Fibroblast of lung (primary cell): ENCODE measurements around the gene UNC79. TPM values are rescaled to one million over a fixed set of nuclear protein-coding genes. Genes with fewer than 3 reads are reported as not detected.

ENCODE experiments used
- DNase-seq, 2 donors: peaks; one replicate each; pipeline versions ENCODE4 v3.0.0 to v3.0.0-alpha.2; 2010; ENCODE audit warnings: low read depth in 2 of 2
- H2AFZ ChIP-seq: 2 replicates; pipeline ENCODE4 v1.5.1; 2012; ENCODE audit warnings: low read length, control low read depth, inconsistent platforms
- H3K27ac ChIP-seq: 2 replicates; pipeline ENCODE4 v1.5.1; 2011; ENCODE audit warnings: low read length, control low read depth; ENCODE audit not compliant: insufficient read depth
- H3K27me3 ChIP-seq: 2 replicates; pipeline ENCODE4 v1.5.1; 2011; ENCODE audit warnings: mild to moderate bottlenecking, low read length; ENCODE audit not compliant: control insufficient read depth, insufficient read depth
- H3K36me3 ChIP-seq: 2 replicates; pipeline ENCODE4 v1.5.1; 2011; ENCODE audit warnings: low read length; ENCODE audit not compliant: control insufficient read depth, insufficient read depth
- H3K4me1 ChIP-seq: 2 replicates; pipeline ENCODE4 v1.5.1; 2011; ENCODE audit warnings: low read length; ENCODE audit not compliant: control insufficient read depth, insufficient read depth; ENCODE audit errors: extremely low read depth
- H3K4me2 ChIP-seq: 2 replicates; pipeline ENCODE4 v1.5.1; 2011; ENCODE audit warnings: low read length, control low read depth; ENCODE audit not compliant: insufficient read depth; ENCODE audit errors: extremely low read depth
- H3K4me3 ChIP-seq, 4 experiments: fragments of 200-600 bp in 1 of 4; sonication (generic) in 1 of 4; replicated peaks in 1 of 4; 2 replicates each; pipeline ENCODE4 v1.5.1; 2011 to 2016; ENCODE audit warnings: low read length in 4 of 4, low read depth in 3 of 4, mild to moderate bottlenecking in 3 of 4, control low read depth in 2 of 4, inconsistent platforms in 1 of 4, mixed read lengths in 1 of 4; ENCODE audit not compliant: insufficient read depth in 1 of 4; ENCODE audit errors: control extremely low read depth in 1 of 4
- H3K79me2 ChIP-seq: 2 replicates; pipeline ENCODE4 v1.5.1; 2012; ENCODE audit warnings: mild to moderate bottlenecking, low read length, inconsistent platforms; ENCODE audit not compliant: control insufficient read depth, insufficient read depth
- H3K9ac ChIP-seq: 2 replicates; pipeline ENCODE4 v1.5.1; 2011; ENCODE audit warnings: mild to moderate bottlenecking, low read length, control low read depth; ENCODE audit not compliant: insufficient read depth
- H3K9me3 ChIP-seq: 2 replicates; pipeline ENCODE4 v1.5.1; 2012; ENCODE audit warnings: low read depth, low read length; ENCODE audit not compliant: control insufficient read depth, insufficient read depth
- H4K20me1 ChIP-seq: 2 replicates; pipeline ENCODE4 v1.5.1; 2011; ENCODE audit warnings: low read length; ENCODE audit not compliant: control insufficient read depth, insufficient read depth; ENCODE audit errors: extremely low read depth
- EZH2 ChIP-seq: IDR thresholded peaks from 2 replicates; pipeline ENCODE4 v1.5.1; 2012; ENCODE audit warnings: low read length, control low read depth, mild to moderate bottlenecking; ENCODE audit errors: missing control alignments
- polyA plus RNA-seq, 2 donors: library from polyadenylated mRNA; depleted of rRNA in 1 of 2; stranded (reverse) in 1 of 2; unstranded in 1 of 2; fragments of >200 nt; gene quantifications; 2 replicates each; pipeline ENCODE4 v1.2.1, GENCODE V29; 2011 to 2012; ENCODE audit warnings: missing spikeins in 1 of 2
- total RNA-seq: library from RNA; depleted of rRNA; stranded (reverse); fragments of >200 nt; gene quantifications from 2 replicates; pipeline ENCODE4 v1.2.1, GENCODE V29; 2014
- TF ChIP-seq, protein P1 (sequence below), 2 donors: IDR thresholded peaks in 1 of 2; conservative IDR thresholded peaks in 1 of 2; 1 replicate in 1 of 2; 2 replicates in 1 of 2; pipeline ENCODE4 v1.5.1; 2011 to 2012; ENCODE audit warnings: low read length in 2 of 2, control low read depth in 1 of 2, inconsistent platforms in 1 of 2, low read depth in 1 of 2, mild to moderate bottlenecking in 1 of 2

The UNC79 gene
- total and polyA plus RNA-seq, 2 donors (not counting 1 experiment from before 2014, with no cell fraction given), result 0.02 to 0.17 TPM

DNA sequence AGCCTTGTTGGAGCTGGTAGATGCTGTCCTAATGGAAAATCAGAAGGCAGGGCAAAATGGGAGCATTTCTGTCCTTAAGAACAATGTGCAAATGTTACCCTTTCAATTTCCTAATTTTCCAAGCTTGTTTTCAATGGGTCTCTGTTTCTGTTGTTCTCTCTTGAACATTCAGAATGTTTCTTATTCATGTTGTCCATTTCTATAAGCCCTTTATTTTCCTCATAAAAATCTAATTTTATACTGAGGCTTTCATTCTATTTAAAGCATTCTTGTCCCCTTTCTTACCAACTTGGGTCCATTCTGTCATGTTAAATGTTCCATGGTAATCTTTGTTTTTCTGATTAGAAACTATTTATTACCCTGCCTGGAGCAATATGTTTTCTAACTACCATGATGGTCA, 232.6 kb downstream of the UNC79 start:
- H3K79me2 ChIP-seq, result no peaks in the 10 kb centered on the region
- TF ChIP-seq EZH2, result no peak
- TF ChIP-seq, protein P1, sequence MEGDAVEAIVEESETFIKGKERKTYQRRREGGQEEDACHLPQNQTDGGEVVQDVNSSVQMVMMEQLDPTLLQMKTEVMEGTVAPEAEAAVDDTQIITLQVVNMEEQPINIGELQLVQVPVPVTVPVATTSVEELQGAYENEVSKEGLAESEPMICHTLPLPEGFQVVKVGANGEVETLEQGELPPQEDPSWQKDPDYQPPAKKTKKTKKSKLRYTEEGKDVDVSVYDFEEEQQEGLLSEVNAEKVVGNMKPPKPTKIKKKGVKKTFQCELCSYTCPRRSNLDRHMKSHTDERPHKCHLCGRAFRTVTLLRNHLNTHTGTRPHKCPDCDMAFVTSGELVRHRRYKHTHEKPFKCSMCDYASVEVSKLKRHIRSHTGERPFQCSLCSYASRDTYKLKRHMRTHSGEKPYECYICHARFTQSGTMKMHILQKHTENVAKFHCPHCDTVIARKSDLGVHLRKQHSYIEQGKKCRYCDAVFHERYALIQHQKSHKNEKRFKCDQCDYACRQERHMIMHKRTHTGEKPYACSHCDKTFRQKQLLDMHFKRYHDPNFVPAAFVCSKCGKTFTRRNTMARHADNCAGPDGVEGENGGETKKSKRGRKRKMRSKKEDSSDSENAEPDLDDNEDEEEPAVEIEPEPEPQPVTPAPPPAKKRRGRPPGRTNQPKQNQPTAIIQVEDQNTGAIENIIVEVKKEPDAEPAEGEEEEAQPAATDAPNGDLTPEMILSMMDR (conservative IDR thresholded peaks at IDR 0.05 in 1 of 2, IDR thresholded peaks at IDR 0.05 in 1 of 2; ENCODE audit: low read depth in 1 of 2, low read length in 2 of 2), result no peak
- H2AFZ ChIP-seq, result no peak overlapping the region
- DNase-seq, result no peak
- no peak overlapping the region for H3K9ac ChIP-seq
- H3K4me1 ChIP-seq, result no peaks in the 10 kb centered on the region
- H4K20me1 ChIP-seq, result no peaks in the 10 kb centered on the region
- no peak overlapping the region for H3K27ac ChIP-seq
- no peaks in the 10 kb centered on the region for H3K9me3 ChIP-seq
- H3K36me3 ChIP-seq, result no peaks in the 10 kb centered on the region
- no peak overlapping the region for H3K4me3 ChIP-seq
- H3K4me2 ChIP-seq, result no peak overlapping the region
- no peaks in the 10 kb centered on the region for H3K27me3 ChIP-seq

DNA sequence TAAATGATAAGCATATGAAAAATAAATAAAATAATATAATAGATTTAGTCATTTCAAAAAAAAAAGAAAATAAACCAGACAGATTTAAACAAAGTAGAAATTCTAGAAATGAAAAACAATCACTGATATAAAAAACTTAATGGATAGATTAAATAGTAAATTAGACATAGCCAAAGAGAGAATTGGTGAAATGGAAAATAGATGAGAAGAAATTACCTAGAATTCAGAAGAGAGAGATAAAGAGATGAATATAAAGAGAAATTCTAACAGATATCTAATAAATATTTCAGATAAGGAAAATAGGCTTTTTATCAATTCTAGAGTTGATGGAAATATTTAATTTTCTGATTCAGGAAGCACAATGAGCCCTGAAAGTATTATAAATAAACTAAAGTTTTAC, 234.4 kb downstream of the UNC79 start:
- Histone ChIP-seq H4K20me1 (no peaks in the 10 kb centered on the region), H2AFZ (no peak overlapping the region), H3K27ac (no peak overlapping the region), H3K9ac (no peak overlapping the region), H3K36me3 (no peaks in the 10 kb centered on the region), H3K4me3 (no peak overlapping the region), H3K79me2 (no peaks in the 10 kb centered on the region), H3K4me1 (no peaks in the 10 kb centered on the region), H3K9me3 (no peaks in the 10 kb centered on the region), H3K27me3 (no peaks in the 10 kb centered on the region), H3K4me2 (no peak overlapping the region)
- TF ChIP-seq, protein P1 (conservative IDR thresholded peaks at IDR 0.05 in 1 of 2, IDR thresholded peaks at IDR 0.05 in 1 of 2; ENCODE audit: low read depth in 1 of 2, low read length in 2 of 2), result no peak
- TF ChIP-seq EZH2, result no peak
- DNase-seq, result no peak

DNA sequence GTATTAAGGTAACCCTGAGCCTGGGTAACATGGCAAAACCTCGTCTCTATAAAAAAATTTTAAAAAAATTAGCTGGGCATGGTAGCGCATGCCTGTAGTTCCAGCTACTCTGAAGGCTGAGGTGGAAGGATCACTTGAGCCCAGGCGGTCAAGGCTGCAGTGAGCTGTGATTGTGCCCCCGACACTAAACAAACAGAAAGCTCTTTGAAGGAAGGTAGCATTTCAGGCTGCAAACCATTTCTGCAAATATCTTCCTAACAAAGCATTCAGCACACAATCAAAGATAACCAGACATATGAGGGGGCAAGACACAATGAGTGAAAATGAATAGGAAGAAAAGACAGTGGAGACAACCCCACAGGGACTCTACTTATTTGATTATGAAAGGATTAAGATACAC, 238.9 kb downstream of the UNC79 start:
- Histone ChIP-seq H4K20me1 (no peaks in the 10 kb centered on the region), H3K79me2 (no peaks in the 10 kb centered on the region), H3K4me2 (no peak overlapping the region), H3K27ac (no peak overlapping the region), H3K4me3 (no peak overlapping the region), H3K27me3 (no peaks in the 10 kb centered on the region), H3K36me3 (no peaks in the 10 kb centered on the region), H3K9me3 (no peaks in the 10 kb centered on the region), H3K4me1 (no peaks in the 10 kb centered on the region), H2AFZ (no peak overlapping the region), H3K9ac (no peak overlapping the region)
- DNase-seq, result no peak
- TF ChIP-seq EZH2, result no peak
- TF ChIP-seq, protein P1 (conservative IDR thresholded peaks at IDR 0.05 in 1 of 2, IDR thresholded peaks at IDR 0.05 in 1 of 2; ENCODE audit: low read depth in 1 of 2, low read length in 2 of 2), result no peak
